Upper lobe of right lung (tissue), 1 donor: Measurements from ENCODE around the gene ITPK1. TPM values are rescaled to one million over a fixed set of nuclear protein-coding genes. Genes with fewer than 3 reads are reported as not detected.

Experiments
- ATAC-seq: fragments of 200-7000 bp; cut with Tn5 transposase; one replicate; pipeline ENCODE4 v1.9.1; 2020; ENCODE audit warnings: mild to moderate bottlenecking, moderate library complexity
- DNase-seq: peaks from one replicate; pipeline ENCODE4 v3.0.0-alpha.2; 2020
- H3K27ac ChIP-seq: fragments of 200-600 bp; one replicate; pipeline ENCODE4 v1.8.0; 2022
- H3K27me3 ChIP-seq: fragments of 200-600 bp; one replicate; pipeline ENCODE4 v1.8.0; 2022; ENCODE audit warnings: mild to moderate bottlenecking
- H3K36me3 ChIP-seq: fragments of 200-600 bp; one replicate; pipeline ENCODE4 v1.8.0; 2022
- H3K4me1 ChIP-seq: fragments of 200-600 bp; one replicate; pipeline ENCODE4 v1.8.0; 2022
- H3K4me3 ChIP-seq: fragments of 200-600 bp; one replicate; pipeline ENCODE4 v1.8.0; 2022; ENCODE audit warnings: mild to moderate bottlenecking
- H3K9me3 ChIP-seq: fragments of 200-600 bp; one replicate; pipeline ENCODE4 v1.8.0; 2022
- CTCF ChIP-seq: fragments of 200-600 bp; IDR thresholded peaks from one replicate; pipeline ENCODE4 v1.8.0; 2022; ENCODE audit warnings: antibody characterized with exemption
- intact Hi-C: fragments of 100-400 bp; cut with DNase I; formaldehyde crosslinking; loops from one replicate; pipeline ENCODE4 v1.11.0; 2022
- total RNA-seq: library from RNA; stranded (reverse); fragmentation: NEBNext Ultra II Directional; extraction: Animal tissue kit (Norgen Biotek cat#: 25700); gene quantifications from one replicate; pipeline ENCODE4 v1.2.1, GENCODE V29; 2021
- donor health status: DM: no; HTN: yes; CAD: no; lungs with severe emphysema.

The ITPK1 gene
- total RNA-seq, 1 donor from 2014 or later, result 96.9 TPM

- Histone ChIP-seq H3K9me3 (no peaks in the 10 kb centered on the region), H3K4me1 (peaks cover 49% of the 10 kb centered on the region), H3K27ac (no peak overlapping the region), H3K36me3 (no peaks in the 10 kb centered on the region), H3K4me3 (no peak overlapping the region), H3K27me3 (no peaks in the 10 kb centered on the region)
- ATAC-seq (peak; percentile 15), DNase-seq (no peak)
- TF ChIP-seq CTCF, result peak; percentile 42
- intact Hi-C loops, result no loop called here
These were observed 81.6 kb downstream of the ITPK1 start for GRCh38 chr14:93033983-93034670.

- no peaks in the 10 kb centered on the region for H3K9me3 ChIP-seq
- DNase-seq, result no peak
- no peak for TF ChIP-seq CTCF
- no peak overlapping the region for H3K4me3 ChIP-seq
- peak; percentile 21 for ATAC-seq
- H3K36me3 ChIP-seq, result no peaks in the 10 kb centered on the region
- no peak overlapping the region for H3K27ac ChIP-seq
- no peaks in the 10 kb centered on the region for H3K27me3 ChIP-seq
- peaks cover 43% of the 10 kb centered on the region for H3K4me1 ChIP-seq
- intact Hi-C loops, result no loop called here
These were observed 82.4 kb downstream of the ITPK1 start for GRCh38 chr14:93033084-93033982.

DNA sequence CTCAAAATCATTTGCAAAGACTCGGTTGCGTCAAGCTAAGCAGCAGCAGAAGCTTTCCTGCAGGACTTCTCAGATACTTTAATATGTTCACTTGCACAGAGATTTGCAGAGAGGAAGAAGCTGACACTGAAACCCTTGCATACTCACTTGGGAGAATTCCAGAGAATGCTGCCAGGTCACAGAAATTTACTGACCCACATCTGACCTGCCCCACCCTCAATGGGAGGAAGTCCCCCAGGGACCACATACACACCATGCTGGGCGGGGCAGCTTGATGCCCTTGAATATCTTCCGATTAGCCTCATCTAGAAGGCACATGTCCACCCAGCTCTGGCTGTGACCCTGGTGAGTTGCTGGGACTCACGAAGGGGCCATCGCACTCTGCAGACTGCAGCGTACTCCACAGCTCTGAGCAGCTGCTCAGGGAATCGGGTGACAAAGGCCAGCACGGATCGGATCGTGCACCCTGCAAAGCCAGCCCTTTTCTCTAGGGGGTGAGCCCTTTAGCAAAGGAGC lies 83.2 kb downstream of the ITPK1 start:
- no peaks in the 10 kb centered on the region for H3K9me3 ChIP-seq
- DNase-seq, result no peak
- no peak overlapping the region for H3K4me3 ChIP-seq
- H3K27me3 ChIP-seq, result no peaks in the 10 kb centered on the region
- H3K36me3 ChIP-seq, result no peaks in the 10 kb centered on the region
- no peak overlapping the region for H3K27ac ChIP-seq
- ATAC-seq, result peak; percentile 51
- H3K4me1 ChIP-seq, result peaks cover 37% of the 10 kb centered on the region
- intact Hi-C loops, result no loop called here
- no peak for TF ChIP-seq CTCF

- no peaks in the 10 kb centered on the region for H3K9me3 ChIP-seq
- no peak overlapping the region for H3K4me3 ChIP-seq
- TF ChIP-seq CTCF, result no peak
- H3K27me3 ChIP-seq, result no peaks in the 10 kb centered on the region
- H3K27ac ChIP-seq, result no peak overlapping the region
- no peaks in the 10 kb centered on the region for H3K36me3 ChIP-seq
- DNase-seq (no peak), ATAC-seq (no peak)
- intact Hi-C loops, result no loop called here
- peaks cover 29% of the 10 kb centered on the region for H3K4me1 ChIP-seq
These were observed 84.0 kb downstream of the ITPK1 start for GRCh38 chr14:93031505-93032315.

DNA sequence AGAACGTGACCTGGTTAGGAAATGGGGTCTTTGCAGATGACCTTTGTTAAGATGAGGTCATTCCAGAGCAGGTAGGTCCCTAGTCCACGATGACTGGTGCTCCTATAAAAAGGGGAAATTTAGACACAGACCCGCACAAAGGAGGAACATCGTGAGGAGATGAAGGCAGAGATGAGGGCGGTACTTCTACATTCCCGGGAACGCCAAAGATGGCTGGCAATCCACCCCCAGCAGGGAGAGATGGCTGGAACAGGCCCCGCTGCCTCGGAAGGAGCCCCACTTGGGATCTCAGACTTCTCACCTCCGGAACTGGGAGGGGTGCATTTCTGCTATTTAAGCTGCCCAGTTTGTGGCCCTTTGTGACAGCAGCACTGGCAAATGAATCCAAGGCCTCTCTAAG lies 85.0 kb downstream of the ITPK1 start:
- H3K36me3 ChIP-seq, result no peaks in the 10 kb centered on the region
- no peaks in the 10 kb centered on the region for H3K9me3 ChIP-seq
- ATAC-seq (no peak), DNase-seq (no peak)
- no peak overlapping the region for H3K4me3 ChIP-seq
- TF ChIP-seq CTCF, result no peak
- H3K27me3 ChIP-seq, result no peaks in the 10 kb centered on the region
- intact Hi-C loops, result no loop called here
- H3K27ac ChIP-seq, result no peak overlapping the region
- peaks cover 25% of the 10 kb centered on the region for H3K4me1 ChIP-seq
